Dendritic cell treated with granulocyte-macrophage colony-stimulating factor and Interleukin-4, amounts not matched to agents 40 ng/mL and 50 ng/mL, for 4 days (primary cell): ENCODE data around the gene DERA.
"Not testable (repeated sequence)": the region's sequence is repeated elsewhere in the genome, so short reads cannot be mapped to it uniquely, and the experiment has no call there.

ENCODE experiments used
- H3K27ac Mint-ChIP-seq: one replicate; pipeline ENCODE4 v1.8.0; 2022; ENCODE audit warnings: mild to moderate bottlenecking, mixed read lengths
- H3K27me3 Mint-ChIP-seq: one replicate; pipeline ENCODE4 v1.8.0; 2022; ENCODE audit warnings: mild to moderate bottlenecking, mixed read lengths
- H3K36me3 Mint-ChIP-seq: one replicate; pipeline ENCODE4 v1.8.0; 2022; ENCODE audit warnings: low read depth, mixed read lengths
- H3K4me1 Mint-ChIP-seq: one replicate; pipeline ENCODE4 v1.8.0; 2022; ENCODE audit warnings: low read depth, mixed read lengths
- H3K4me3 Mint-ChIP-seq: one replicate; pipeline ENCODE4 v1.8.0; 2022; ENCODE audit warnings: mild to moderate bottlenecking, moderate library complexity, mixed read lengths
- H3K9me3 Mint-ChIP-seq: one replicate; pipeline ENCODE4 v1.8.0; 2022; ENCODE audit warnings: mixed read lengths
- intact Hi-C: fragments of 100-400 bp; cut with micrococcal nuclease; formaldehyde crosslinking; loops from one replicate; pipeline ENCODE4 v1.15.0; 2022

DERA gene

DNA sequence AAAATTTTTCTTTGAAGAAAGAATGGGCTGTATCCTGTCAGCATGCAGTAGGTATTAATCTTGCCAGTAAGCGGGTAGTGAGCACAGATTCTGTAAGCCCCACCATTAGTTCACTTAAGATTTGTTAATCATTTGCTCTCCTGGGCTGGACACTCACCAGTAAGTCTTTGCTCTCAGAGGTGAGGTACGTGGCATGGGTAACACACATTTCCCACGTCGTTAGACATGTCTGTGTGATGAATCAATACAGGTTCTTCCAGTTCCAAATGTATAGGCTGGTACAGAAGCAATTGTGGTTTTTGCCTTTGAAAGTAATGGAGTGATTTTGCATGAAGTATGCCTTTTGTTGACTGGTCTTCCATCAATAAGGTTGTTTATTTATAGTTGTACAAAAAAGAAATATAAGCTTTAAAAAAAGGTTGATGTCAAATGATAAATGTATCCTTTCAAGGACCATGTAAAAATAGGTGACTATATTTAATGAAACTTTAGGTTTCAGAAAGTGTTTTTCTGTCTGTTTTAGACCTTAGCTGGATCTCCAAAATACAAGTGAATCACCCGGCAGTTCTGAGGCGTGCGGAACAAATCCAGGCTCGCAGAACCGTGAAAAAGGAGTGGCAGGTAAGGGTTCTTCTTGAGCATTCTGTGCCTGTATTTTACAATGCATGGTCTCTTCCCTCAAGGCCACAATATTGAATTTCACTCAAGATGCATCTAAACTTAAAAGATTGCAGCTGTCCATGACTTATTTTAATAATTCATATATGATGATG, 45.5 kb downstream of the DERA start:
- H3K27ac Mint-ChIP-seq, result no peak overlapping the region

DNA sequence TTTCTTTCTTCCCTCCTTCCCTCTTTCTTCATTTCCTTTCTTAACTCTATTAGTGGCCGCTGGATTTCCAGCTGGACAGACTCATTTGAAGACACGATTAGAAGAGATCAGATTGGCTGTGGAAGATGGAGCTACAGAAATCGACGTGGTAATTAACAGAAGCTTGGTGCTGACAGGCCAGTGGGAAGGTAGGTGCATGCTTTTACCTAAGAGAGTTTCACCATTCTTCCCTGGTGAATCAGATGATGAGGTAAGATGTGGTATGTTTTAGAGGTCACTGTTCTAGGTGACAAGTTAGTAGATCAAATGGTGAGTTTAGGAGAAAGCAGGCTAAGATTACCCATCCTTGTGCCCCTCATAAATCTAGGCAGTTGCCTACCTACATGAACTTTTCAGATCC, 51.6 kb downstream of the DERA start:
- Mint-ChIP-seq H3K4me3 (no peak overlapping the region), H3K27ac (no peak overlapping the region), H3K27me3 (no peaks in the 10 kb centered on the region), H3K36me3 (peaks cover 75% of the 10 kb centered on the region), H3K4me1 (no peaks in the 10 kb centered on the region), H3K9me3 (no peaks in the 10 kb centered on the region)
- intact Hi-C loops, result no loop called here

More for the DNA sequence above, 45.5 kb downstream of the DERA start:
- Mint-ChIP-seq H3K36me3 (peaks cover 31% of the 10 kb centered on the region), H3K9me3 (no peaks in the 10 kb centered on the region), H3K4me3 (no peak overlapping the region), H3K4me1 (peaks cover 5% of the 10 kb centered on the region), H3K27me3 (no peaks in the 10 kb centered on the region)
- intact Hi-C loops, result no loop called here

DNA sequence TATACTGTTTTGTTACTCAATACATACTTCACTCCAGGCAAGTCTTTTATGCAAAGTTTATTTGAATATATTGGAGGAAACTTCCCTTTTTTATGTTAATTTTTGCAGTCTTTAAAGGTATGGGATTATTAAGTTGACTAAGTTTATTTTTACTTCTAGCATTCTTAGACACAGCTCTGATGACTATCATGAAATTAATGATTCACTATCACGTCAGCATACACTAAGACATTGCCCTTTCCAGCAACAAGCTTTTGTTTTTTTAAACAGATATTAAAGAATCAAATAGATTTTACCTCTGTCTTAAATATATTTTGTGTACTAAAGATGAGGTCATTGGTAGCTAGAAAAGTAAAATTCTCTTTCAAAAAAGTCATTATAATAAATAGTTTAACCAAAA, 52.1 kb downstream of the DERA start:
- Mint-ChIP-seq H3K36me3 (peaks cover 75% of the 10 kb centered on the region), H3K9me3 (no peaks in the 10 kb centered on the region), H3K27ac (no peak overlapping the region), H3K4me1 (no peaks in the 10 kb centered on the region), H3K4me3 (no peak overlapping the region), H3K27me3 (no peaks in the 10 kb centered on the region)
- intact Hi-C loops, result no loop called here

DNA sequence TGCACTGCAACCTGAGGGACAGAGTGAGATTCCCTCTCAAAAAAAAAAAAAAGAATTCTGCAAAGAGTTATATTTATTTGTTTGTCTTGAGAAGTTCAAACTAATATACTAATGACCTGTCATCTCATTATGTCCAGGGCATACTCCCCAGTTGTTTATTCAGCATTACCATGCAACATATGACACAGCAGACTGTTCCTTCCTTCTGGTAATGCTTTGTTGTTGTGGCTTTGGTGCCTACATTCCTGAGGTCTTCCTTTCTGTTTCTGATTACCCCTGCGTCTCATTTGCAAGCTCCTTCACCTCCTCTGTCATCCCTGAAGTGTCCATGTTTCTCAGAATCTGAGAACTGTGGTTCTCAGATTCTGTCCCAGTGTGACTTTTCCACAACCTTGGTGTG, 55.3 kb downstream of the DERA start:
- Mint-ChIP-seq H3K36me3 (peaks cover 74% of the 10 kb centered on the region), H3K27me3 (no peaks in the 10 kb centered on the region)
- intact Hi-C loops, result no loop called here

GRCh38 chr12:15967053-15967452, 55.9 kb downstream of the DERA start:
- H3K27me3 Mint-ChIP-seq, intact Hi-C loops, H3K9me3 Mint-ChIP-seq, H3K27ac Mint-ChIP-seq, H3K4me1 Mint-ChIP-seq, H3K4me3 Mint-ChIP-seq: not testable (repeated sequence)
- H3K36me3 Mint-ChIP-seq, result peaks cover 75% of the 10 kb centered on the region

More for the DNA sequence above, 55.3 kb downstream of the DERA start:
- Mint-ChIP-seq H3K27ac (no peak overlapping the region), H3K9me3 (no peaks in the 10 kb centered on the region), H3K4me1 (no peaks in the 10 kb centered on the region), H3K4me3 (no peak overlapping the region)

DNA sequence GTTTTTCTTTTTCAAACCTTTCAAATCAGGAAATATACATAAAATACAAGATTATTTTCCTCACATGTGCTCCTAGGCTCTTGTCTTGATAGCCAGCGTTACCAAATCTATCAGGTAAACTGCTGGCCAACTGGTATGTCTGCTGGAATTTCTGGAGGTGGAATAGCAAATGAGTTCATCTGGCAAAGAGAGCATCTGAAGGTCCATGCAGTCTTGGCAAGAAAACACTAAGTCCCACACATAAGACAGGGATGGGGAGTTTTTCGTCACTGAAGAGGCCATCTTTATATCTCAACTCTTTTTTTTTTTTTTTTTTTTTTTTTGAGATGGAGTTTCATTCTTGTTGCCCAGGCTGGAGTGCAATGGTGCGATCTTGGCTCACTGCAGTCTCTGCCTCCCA, 60.1 kb downstream of the DERA start:
- no peak overlapping the region for H3K27ac Mint-ChIP-seq
- peaks cover 69% of the 10 kb centered on the region for H3K36me3 Mint-ChIP-seq
- H3K4me1 Mint-ChIP-seq, result no peaks in the 10 kb centered on the region
- no peaks in the 10 kb centered on the region for H3K9me3 Mint-ChIP-seq
- no peaks in the 10 kb centered on the region for H3K27me3 Mint-ChIP-seq
- intact Hi-C loops, result no loop called here
- H3K4me3 Mint-ChIP-seq, result no peak overlapping the region

- Mint-ChIP-seq H3K4me1 (no peaks in the 10 kb centered on the region), H3K36me3 (peaks cover 68% of the 10 kb centered on the region), H3K27me3 (no peaks in the 10 kb centered on the region), H3K4me3 (no peak overlapping the region), H3K27ac (no peak overlapping the region), H3K9me3 (no peaks in the 10 kb centered on the region)
- intact Hi-C loops, result no loop called here
Observed at GRCh38 chr12:15972894-15973293, 61.8 kb downstream of the DERA start.

DNA sequence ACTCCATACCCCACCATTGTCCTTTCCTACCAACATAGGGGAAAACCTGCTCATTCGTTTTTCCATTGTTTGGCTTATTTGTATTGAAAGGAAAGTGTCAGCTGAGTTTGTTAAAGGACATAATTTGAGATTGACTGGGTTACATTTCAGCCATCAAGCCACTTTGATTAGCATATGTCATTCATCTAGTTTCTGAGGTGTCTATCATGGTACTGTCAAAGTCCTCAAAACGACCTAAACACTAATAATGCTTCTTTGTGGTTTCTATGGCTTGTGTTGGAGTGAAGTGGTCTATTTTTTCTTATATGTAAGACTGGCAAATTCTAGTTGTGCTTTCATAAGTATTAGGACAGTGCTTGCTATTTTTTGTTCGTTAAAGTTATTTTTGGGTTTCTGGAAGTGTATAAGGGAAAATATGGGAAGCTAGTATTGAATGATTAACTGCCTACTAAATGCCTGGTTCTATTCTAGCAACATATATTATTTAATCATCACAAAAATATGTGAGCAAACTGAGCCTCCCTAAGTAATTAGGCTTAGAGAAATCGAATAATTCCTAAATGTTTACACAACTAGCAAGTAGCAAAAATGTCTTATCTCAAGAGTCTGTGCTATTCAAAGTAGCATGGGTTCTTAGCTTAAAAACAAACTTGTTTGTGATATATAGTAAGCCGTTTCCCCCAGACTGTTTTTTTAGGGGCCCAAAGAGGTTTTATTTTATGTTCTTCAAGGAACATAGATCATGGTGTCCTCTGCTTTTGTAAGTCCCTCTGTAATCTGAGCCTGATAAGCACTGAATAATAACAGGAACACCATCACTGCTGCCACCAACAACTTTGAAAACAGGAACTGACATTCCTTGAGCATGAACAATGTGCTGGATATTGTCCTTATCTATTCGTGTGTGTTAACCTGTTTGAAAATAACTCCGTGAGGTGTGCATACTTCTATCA, 67.1 kb downstream of the DERA start:
- intact Hi-C loops, result no loop called here
- Mint-ChIP-seq H3K4me1 (no peaks in the 10 kb centered on the region), H3K4me3 (no peak overlapping the region), H3K27me3 (no peaks in the 10 kb centered on the region), H3K27ac (no peak overlapping the region), H3K9me3 (no peaks in the 10 kb centered on the region), H3K36me3 (peaks cover 56% of the 10 kb centered on the region)

DNA sequence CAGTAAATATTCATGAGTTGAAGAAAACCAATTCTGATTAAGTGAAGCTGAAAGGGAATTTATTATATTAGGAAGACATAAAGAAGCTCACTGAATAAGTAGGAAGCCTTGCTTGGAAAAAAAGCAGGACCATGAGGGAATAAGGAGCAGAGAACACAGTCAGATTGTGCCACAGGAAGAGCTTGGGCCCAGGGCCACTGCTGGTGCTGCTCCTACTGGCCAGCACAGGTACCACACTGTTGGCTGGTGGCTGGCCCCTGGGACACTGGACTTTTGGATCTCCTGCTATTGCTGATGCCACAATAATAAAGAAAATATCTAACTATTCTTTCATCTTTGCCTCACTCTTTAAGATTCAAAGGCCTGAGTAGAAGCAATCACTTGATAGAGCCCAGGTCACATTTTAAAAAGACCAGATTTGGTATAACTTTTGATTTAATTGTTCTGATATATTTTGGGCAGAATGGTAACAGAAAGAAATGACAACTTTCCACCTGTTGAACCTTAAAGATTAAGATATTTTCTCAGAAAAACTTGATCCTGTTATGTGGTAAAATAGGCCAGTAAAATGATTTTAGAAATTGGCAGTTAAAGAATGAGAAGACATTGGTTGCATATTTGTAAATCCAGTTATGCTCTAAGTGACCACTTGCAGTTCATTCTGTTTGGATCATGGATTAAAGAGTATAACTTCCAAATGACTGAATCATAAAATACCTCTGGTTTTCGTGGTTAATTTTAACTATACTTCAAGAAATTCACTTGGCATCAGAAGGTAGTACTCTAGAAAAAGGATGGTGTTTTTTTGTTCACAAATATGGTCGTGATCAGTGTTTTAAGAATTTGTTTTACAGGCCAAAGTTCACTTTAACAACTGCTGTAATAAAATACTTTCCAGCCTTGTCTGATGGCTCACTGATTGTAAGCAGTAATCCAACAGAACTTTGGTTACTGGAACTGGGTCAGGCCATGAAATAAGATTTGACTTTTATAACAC, 68.3 kb downstream of the DERA start:
- Mint-ChIP-seq H3K4me3 (no peak overlapping the region), H3K27ac (no peak overlapping the region)
- intact Hi-C loops, result no loop called here

GRCh38 chr12:15982071-15982470, 70.9 kb downstream of the DERA start:
- Mint-ChIP-seq H3K4me1 (peaks cover 11% of the 10 kb centered on the region), H3K9me3 (no peaks in the 10 kb centered on the region), H3K27me3 (no peaks in the 10 kb centered on the region), H3K36me3 (peaks cover 62% of the 10 kb centered on the region), H3K27ac (no peak overlapping the region), H3K4me3 (no peak overlapping the region)
- intact Hi-C loops, result no loop called here

More for the DNA sequence above, 68.3 kb downstream of the DERA start:
- no peaks in the 10 kb centered on the region for H3K4me1 Mint-ChIP-seq
- no peaks in the 10 kb centered on the region for H3K9me3 Mint-ChIP-seq
- peaks cover 64% of the 10 kb centered on the region for H3K36me3 Mint-ChIP-seq
- H3K27me3 Mint-ChIP-seq, result no peaks in the 10 kb centered on the region

DNA sequence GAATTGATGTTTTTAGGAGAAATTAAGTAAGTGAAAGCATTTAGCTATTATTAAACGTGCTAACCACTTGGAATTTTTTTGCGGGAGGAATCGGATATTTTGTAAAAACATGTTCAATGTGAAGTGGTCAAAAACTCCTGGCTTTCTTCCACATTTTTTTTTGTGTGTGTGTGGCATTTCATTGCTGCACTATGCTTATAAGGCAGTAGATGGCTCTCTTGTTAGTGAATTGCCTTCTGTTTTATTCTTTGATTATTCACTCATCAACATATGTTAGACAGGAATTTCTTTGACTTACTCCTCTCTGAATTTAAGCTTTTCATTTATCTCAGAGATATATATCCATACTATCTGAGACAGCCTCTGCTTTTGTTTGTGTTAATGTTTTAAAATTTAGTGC, 71.3 kb downstream of the DERA start:
- Mint-ChIP-seq H3K27ac (no peak overlapping the region), H3K4me3 (no peak overlapping the region), H3K27me3 (no peaks in the 10 kb centered on the region), H3K9me3 (no peaks in the 10 kb centered on the region), H3K4me1 (peaks cover 11% of the 10 kb centered on the region), H3K36me3 (peaks cover 62% of the 10 kb centered on the region)
- intact Hi-C loops, result no loop called here

- no peak overlapping the region for H3K27ac Mint-ChIP-seq
- peaks cover 62% of the 10 kb centered on the region for H3K36me3 Mint-ChIP-seq
- H3K27me3 Mint-ChIP-seq, result no peaks in the 10 kb centered on the region
- no peaks in the 10 kb centered on the region for H3K9me3 Mint-ChIP-seq
- H3K4me3 Mint-ChIP-seq, result no peak overlapping the region
- peaks cover 11% of the 10 kb centered on the region for H3K4me1 Mint-ChIP-seq
- intact Hi-C loops, result no loop called here
Observed at GRCh38 chr12:15982921-15983320, 71.8 kb downstream of the DERA start.

- H3K9me3 Mint-ChIP-seq, result no peaks in the 10 kb centered on the region
- no peaks in the 10 kb centered on the region for H3K27me3 Mint-ChIP-seq
- H3K27ac Mint-ChIP-seq, result no peak overlapping the region
- H3K4me3 Mint-ChIP-seq, result no peak overlapping the region
- H3K36me3 Mint-ChIP-seq, result peaks cover 72% of the 10 kb centered on the region
- intact Hi-C loops, result no loop called here
- H3K4me1 Mint-ChIP-seq, result peaks cover 11% of the 10 kb centered on the region
Observed at GRCh38 chr12:15984097-15984800, 73.1 kb downstream of the DERA start.
